Measurements from ENCODE around the gene LRRC40.

LRRC40 gene

DNA sequence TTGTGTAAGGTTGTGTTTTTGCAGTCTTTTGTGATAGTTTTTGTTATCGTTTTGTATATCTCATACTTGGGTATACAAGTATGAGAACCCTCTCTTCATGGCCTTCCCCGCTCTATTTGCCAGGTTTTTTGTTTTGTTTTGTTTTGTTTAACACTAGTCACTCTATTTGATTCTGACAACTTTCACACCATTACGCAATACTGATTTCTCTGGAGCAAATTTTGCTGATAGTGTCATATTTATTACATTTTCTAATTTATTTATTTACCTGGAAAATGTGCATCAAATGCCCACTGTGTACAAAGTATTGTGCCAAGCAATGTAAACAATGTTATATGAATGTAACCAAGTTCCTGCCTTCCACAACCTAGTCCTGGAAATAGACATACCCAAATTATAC lies 90.1 kb downstream of the LRRC40 start:
- no peak for DNase-seq (ENCODE audit: low spot score)

DNA sequence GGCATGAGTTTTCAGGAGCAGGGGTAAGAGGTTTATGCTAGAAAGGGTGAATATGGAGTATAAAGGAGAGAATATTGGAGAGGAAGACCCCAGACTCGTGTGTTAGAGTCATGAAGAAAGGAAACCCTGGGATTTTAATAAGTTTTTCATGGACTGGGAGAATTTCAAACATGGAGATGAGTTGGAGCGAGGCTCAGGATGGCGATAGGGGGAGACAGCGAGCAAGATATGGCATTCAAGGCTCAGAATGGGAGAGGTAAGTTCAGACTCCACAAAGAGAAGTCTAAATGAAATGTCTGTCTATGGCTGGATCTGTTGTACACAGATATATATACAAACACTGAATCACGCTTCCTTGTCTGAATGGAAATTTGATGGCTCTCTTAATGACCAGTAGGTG lies 92.5 kb downstream of the LRRC40 start:
- no peak for DNase-seq (ENCODE audit: low spot score)

DNA sequence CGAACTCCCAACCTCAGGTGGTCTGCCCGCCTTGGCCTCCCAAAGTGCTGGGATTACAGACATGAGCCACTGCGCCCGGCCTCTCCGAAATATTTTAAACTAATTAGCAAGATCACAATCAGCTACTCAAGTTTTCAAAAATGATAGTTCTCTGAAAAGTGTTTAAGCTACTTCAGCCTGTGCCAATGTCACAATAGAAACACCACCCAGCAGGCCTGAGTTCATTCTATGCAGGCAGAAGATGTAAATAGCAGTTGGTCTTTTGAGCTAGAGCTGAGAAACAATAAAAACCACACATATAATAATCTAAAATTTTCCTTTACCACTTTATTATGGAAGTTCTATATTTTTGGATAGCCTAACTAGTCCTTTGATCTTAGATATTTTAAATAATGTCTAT lies 96.1 kb downstream of the LRRC40 start:
- no peak for DNase-seq (ENCODE audit: low spot score)

DNA sequence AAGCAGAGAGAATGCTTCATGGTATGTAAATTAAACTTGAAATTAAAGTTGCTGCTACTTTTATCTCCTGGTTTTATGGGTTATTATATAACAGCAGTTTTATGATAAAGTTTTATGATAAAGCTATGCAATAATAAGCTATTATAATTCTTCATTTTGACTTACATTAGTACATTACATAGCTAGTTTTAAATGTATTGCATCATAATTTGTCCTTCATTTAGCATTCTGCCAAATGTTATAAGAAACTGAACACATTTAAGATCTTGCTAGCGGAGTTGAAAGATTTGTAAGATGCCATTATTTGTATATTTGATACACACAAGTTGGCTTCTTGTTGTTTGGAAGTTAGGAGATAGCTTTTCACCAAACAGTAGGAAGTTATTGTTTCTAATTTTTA lies 101.6 kb downstream of the LRRC40 start:
- no peak for DNase-seq (ENCODE audit: low spot score)

DNA sequence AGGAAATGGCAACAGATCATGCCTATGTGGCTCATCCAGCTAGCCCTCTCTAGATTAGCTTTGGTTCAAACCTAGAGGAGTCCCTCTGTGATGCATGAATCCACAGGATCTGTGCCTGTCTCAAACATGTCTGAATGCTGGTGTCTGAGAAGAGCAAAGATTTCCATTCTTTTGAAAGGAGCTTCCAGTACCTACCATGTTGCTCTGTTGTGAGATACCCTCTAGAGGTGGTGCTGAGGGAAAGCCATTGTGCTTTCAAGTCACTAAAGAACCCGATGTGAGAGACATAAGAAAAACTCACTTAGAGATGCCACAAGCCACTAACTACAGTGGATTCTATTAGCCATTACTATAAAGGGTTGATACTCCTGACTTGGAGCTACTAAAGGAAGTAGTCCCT lies 103.6 kb downstream of the LRRC40 start:
- DNase-seq (ENCODE audit: low spot score), result no peak

DNA sequence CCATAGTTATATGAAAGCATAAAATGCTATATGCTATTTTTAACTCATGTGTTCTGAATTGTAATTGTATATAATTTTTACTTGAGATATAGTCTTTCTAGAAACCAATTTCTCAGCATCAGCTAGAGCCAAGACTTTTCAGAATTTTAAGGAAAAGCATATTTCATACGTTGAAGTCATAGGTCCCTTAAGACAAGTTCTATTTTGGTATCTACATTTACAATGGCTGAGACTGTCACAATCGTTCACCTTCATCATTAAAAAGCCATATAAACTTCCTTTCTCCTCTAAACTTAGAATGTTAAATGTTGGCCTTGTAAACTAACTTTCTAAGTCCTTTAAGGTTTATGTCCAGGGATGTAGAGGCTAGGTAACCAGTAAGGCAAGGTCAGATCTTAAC lies 104.1 kb downstream of the LRRC40 start:
- no peak for DNase-seq (ENCODE audit: low spot score)

Data from germinal center (tissue), 1 donor.